Renal pelvis (tissue), 4 donors: ENCODE data around the gene RPA1. TPM values are rescaled to one million over a fixed set of nuclear protein-coding genes. Genes with fewer than 3 reads are reported as not detected.
"Not testable (repeated sequence)": the region's sequence is repeated elsewhere in the genome, so short reads cannot be mapped to it uniquely, and the experiment has no call there.

ENCODE experiments used
- DNase-seq: peaks from one replicate; pipeline ENCODE4 v3.0.0-alpha.2; 2013
- polyA plus RNA-seq, 3 donors: library from polyadenylated mRNA; unstranded; fragments of 120-200 nt; gene quantifications; one replicate each; pipeline ENCODE4 v1.2.1, GENCODE V29; 2013; ENCODE audit not compliant: insufficient read length in 3 of 3

RPA1 gene
- polyA plus RNA-seq, 3 donors, result 113 to 120 (median 119) TPM

DNA sequence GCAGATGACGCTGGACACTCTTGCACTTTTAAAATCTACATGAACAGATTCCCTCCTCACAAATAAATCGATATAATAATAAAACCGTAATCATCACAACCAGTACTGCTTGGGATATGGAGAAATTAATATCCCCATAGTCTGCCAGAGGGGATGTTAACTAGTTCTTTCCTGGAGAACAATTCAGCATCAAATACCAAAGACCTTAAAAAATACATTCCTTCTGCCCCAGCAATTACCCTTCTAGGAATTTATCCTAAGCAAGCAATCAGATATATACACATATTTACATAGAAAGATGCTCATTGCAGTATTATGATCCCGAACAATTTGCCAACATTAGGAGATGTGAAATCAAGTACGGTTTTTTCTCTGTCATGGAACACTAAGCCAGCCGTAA lies 21.9 kb upstream of the RPA1 start:
- DNase-seq, result no peak

DNA sequence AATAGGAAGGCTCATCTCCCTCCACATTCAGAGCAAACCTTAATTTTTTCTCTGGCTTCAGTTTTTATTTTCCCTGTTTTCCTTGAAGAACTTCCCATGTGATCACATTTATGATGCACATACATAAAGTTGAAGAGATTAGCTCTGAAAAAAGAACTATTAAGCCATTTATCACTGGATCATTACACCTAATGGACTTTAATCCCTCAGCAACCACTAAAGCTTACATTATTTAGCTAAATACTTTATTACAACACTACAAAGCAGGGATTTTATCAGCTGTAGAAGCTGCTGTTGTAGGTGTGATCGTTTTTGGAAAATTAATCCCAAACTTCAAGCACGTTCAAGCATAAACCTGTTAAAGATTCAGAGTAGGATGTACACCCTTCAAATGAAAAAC lies 21.2 kb upstream of the RPA1 start:
- no peak for DNase-seq

- DNase-seq, result not testable (repeated sequence)
Measured at GRCh38 chr17:1809815-1810214, 20.0 kb upstream of the RPA1 start.

- no peak for DNase-seq
Measured at GRCh38 chr17:1810450-1811103, 19.2 kb upstream of the RPA1 start.

DNA sequence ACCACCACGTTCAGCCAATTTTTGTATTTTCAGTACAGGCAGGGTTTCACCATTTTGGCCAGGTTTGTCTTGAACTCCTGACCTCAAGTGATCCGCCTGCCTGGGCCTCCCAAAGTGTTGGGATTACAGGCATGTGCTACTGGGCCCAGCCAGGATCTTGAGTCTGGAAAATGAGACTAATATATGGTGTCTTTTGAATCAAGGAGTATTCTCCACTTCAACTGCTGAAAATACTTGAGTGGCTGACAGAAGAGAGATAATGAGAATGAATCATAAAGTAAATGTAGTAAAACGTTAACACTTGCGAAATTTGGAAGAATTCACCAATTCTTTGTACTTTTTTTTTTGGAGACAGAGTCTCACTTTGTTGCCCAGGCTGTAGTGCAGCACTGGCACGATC lies 16.7 kb upstream of the RPA1 start:
- no peak for DNase-seq

DNA sequence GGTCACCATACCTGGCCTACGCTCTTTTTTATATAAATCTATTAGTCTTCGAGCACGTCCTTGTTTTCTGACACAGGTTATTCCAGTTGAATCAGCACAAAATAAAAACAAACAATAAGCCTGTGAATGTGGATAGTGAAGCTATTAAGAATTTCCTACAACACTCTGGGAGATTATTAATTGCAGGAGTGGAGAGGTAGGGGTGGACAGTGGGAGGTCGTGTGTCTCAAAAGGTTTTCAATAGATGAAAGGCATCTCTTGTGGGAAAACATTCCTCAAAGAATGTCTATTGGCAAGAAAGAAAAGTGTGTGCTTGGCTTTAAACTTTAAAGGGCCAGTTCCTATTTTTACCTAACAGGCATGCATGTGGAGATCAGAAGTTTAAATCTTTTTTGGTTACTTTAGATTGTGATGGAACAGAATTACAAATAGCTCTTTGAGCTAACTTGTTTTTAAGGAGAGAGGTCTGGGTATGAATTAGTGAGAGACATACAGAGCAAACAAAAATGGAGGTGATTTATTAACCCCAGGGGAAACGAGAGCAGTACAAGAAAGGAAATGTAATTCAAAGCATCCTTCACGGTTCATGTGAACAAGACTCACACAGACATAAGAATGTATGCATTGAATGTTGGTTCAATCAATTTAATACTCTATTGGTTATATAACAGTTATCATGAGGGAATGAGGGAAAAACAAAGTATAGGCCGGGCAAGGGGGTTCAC lies 9.1 kb upstream of the RPA1 start:
- DNase-seq, result peak; percentile 29

- DNase-seq, result peak; percentile 4
Measured at GRCh38 chr17:1829216-1829591, 601 bp upstream of the RPA1 start.

- peak; percentile 9 for DNase-seq
Measured at GRCh38 chr17:1830288-1830687, 483 bp downstream of the RPA1 start.

GRCh38 chr17:1834380-1835149 lies 4.8 kb downstream of the RPA1 start:
- DNase-seq, result no peak

GRCh38 chr17:1839516-1839915 lies 9.7 kb downstream of the RPA1 start:
- DNase-seq, result no peak

DNA sequence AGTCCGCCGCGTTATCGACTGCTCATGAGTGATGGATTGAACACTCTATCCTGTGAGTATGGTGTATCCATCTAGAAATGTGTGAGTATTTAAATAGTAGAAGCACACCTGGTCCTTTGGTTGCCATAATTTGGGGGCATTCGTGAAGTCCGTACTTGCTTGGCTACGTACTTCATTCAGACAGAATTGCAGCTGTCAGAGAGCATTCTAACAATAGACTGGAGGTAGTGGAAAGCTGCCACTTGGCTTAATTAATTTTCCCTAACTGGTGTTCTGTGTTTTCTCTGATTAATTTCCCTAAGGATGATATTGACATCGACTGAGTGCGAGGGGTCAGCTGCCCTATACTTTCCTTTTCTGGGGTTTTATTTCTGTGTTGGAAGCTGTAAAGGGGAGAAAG lies 14.1 kb downstream of the RPA1 start:
- no peak for DNase-seq

DNA sequence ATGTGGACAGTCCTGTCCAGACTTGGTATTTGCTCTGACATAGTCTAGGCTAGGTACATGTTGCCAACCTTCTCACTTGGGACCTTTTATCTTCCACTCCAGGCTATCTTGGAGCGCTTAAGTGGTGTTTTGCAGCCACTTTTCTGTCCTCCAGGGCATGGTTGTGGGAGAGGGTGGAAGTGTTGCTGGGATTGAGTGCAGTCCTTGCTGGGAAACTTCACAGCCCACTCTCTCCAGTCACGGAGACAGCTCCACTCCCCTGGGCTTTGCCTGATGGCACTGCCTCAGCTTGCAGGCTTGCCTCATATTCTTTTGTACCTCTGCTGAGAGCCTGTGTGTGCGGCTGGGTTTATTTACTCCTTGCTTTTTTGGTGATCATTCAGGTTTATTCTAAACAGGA lies 17.4 kb downstream of the RPA1 start:
- DNase-seq, result no peak

DNA sequence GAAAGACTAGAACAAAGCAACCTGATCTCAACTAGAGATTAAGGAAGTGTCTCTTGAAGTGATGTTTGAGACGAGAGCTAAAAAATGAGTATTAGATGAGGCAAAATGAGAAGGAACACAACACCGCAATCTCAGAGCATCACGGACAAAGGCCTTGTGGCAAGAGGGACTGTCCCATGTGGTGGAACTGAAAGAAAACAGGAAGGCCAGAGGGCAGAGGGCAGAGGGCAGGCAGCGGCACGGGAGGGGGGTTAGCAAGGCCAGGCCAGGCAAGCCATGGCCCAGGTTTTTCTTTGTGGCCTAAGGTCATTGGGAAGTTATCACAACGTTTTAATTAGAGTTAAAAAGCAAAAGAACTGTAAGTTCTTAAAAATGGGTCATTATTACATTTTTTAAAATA lies 22.5 kb downstream of the RPA1 start:
- no peak for DNase-seq

DNA sequence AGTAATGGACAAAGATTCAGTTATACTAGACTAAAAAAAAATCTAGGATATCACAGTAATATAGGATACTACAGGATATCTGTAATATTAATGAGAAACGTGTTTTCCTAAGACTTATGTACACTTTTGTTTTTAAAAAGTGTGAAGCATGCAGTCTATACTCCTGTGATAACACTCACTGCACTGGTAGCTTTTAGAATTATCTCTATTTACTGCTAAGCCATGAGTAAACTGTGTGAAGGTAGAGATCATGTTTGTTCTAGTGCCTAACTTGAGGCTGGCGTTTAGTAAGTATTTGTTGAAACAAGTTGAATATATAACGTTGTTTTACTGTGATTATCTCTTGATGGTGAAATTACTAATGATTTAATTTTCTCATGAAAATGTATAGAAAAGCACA lies 23.9 kb downstream of the RPA1 start:
- DNase-seq, result no peak

GRCh38 chr17:1856462-1856861 lies 26.7 kb downstream of the RPA1 start:
- DNase-seq, result not testable (repeated sequence)

DNA sequence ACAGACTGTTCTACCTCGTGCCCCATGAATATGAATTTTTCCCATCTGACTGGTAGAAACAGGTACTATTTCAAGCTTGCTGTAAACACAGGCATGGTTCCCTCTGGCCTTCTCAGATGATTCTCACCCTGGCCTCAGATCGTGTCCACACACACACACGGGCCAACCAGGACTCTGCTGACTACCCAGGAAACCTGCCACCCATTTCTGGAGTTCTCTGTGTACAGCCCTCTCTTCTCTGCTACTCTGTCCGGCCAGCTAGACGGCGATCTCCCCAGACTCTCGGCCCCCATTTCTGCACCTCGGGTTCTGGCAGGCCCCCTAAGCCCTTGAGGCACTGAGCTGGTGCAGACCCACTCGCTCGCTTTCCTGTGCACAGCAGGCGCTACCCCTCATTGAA lies 31.2 kb downstream of the RPA1 start:
- DNase-seq, result no peak

DNA sequence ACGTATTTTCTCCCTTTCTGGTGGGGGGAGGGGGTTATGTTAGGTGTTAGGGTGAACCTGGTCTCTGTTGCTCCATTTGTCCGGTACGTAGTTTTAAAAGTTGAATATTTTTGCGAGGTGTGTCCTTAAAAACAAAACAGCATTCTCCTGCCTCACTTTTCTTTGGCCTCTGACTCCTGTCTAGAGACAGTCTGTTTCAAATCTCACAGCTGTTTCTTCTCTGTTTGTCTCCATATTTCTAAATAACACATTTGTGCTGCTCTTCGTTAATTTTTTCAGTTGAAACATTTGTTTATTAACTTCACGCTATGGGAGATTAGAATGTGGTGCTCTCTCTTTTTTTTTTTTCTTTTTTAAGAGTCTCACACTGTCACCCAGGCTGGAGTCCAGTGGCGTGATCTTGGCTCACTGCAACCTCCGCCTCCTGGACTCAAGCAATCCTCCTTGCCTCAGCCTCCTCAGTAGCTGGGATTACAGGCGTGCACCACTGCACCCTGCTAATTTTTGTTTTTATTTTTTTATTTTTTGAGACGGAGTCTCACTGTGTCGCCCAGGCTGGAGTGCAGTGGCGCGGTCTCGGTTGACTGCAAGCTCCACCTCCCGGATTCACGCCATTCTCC lies 31.7 kb downstream of the RPA1 start:
- no peak for DNase-seq

DNA sequence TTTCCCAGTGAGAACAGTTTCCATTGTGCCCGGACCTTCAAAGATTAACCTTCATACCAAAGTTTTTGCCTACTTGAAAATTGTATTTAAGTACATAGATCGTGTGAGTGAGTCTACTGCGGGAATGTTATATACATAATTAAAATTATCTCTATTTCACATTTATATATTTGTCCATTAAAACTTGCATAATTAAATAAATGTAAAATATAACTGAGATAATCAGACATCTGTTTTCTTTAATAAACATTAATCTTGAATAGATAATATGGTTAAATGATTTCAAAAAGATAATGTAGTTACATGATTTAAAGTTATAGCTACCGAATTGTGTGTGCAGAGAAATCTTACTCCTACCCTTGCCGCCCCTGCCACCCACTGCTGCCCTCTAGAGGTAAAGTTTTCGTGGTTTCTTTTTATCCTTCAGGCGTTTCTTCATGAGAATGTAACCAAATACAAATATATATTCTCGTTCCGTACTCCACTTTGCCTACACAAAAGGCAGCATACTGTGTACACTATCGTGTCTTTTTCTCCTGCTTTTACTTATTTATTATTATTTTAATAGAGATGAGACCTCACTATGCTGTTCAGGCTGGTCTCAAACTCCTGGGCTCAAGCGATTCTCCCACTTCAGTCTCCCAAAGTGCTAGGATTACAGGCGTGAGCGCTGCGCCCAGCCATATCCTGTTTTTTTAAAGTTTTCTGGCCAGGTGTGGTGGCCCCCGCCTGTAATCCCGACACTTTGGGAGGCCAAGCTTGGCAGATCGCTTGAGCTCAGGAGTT lies 35.6 kb downstream of the RPA1 start:
- no peak for DNase-seq

- no peak for DNase-seq
Measured at GRCh38 chr17:1867307-1867706, 37.5 kb downstream of the RPA1 start.

DNA sequence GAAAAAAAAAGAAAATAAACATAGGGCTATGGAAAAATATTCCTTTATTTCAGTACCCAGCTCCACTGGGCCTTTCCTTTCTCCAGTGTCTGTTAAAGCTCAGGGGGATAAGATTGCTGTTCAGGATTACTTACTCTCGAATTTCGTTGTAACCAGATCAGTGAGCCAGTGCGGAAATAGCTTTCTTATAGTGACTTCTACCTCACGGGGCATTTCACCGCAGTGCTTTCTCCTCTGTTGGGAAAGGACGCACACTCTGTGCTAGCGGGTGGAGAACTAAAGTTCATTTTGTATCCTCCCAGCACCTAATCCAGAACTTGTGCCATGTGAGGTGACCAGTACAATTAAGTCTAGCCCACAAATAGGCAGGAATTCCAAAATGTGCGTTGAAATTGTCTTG lies 38.3 kb downstream of the RPA1 start:
- no peak for DNase-seq

- no peak for DNase-seq
Measured at GRCh38 chr17:1870592-1870991, 40.8 kb downstream of the RPA1 start.

- no peak for DNase-seq
Measured at GRCh38 chr17:1871756-1872155, 42.0 kb downstream of the RPA1 start.
